ENCODE measurements around the gene CAMKV.

DNA sequence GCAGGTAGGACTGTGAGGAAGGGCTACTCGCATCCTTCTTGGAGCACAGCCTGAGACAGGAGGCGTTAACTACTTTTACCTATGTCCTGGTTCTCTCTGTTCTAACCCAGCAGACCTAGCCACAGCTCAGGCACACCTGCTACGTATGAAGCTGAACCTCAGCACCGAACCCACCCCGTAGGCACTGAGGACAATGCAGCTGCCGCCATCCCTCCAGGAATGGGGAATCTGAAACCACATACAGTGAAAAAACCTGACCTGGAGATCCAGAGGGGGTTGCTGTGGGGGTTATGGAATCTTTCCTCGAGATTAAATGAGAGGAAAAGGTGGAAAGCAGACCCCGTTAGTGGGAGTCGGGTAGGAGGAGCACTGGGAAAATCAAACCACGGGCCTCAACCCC, 19.6 kb upstream of the CAMKV start:
- TF ChIP-seq, protein P1, sequence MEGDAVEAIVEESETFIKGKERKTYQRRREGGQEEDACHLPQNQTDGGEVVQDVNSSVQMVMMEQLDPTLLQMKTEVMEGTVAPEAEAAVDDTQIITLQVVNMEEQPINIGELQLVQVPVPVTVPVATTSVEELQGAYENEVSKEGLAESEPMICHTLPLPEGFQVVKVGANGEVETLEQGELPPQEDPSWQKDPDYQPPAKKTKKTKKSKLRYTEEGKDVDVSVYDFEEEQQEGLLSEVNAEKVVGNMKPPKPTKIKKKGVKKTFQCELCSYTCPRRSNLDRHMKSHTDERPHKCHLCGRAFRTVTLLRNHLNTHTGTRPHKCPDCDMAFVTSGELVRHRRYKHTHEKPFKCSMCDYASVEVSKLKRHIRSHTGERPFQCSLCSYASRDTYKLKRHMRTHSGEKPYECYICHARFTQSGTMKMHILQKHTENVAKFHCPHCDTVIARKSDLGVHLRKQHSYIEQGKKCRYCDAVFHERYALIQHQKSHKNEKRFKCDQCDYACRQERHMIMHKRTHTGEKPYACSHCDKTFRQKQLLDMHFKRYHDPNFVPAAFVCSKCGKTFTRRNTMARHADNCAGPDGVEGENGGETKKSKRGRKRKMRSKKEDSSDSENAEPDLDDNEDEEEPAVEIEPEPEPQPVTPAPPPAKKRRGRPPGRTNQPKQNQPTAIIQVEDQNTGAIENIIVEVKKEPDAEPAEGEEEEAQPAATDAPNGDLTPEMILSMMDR (IDR thresholded peaks at IDR 0.05), result no peak
- no peak for TF ChIP-seq EP300 (IDR thresholded peaks at IDR 0.05)
- no peak for TF ChIP-seq POLR2A (IDR thresholded peaks at IDR 0.05)

Measured in tibial nerve (tissue), 4 donors.